Fibroblast of lung (primary cell): ENCODE results near the gene GPR32. TPM values are rescaled to one million over a fixed set of nuclear protein-coding genes. Genes with fewer than 3 reads are reported as not detected.

ENCODE experiments used
- DNase-seq, 2 donors: peaks; one replicate each; pipeline versions ENCODE4 v3.0.0 to v3.0.0-alpha.2; 2010; ENCODE audit warnings: low read depth in 2 of 2
- H2AFZ ChIP-seq: 2 replicates; pipeline ENCODE4 v1.5.1; 2012; ENCODE audit warnings: low read length, control low read depth, inconsistent platforms
- H3K27ac ChIP-seq: 2 replicates; pipeline ENCODE4 v1.5.1; 2011; ENCODE audit warnings: low read length, control low read depth; ENCODE audit not compliant: insufficient read depth
- H3K27me3 ChIP-seq: 2 replicates; pipeline ENCODE4 v1.5.1; 2011; ENCODE audit warnings: mild to moderate bottlenecking, low read length; ENCODE audit not compliant: control insufficient read depth, insufficient read depth
- H3K36me3 ChIP-seq: 2 replicates; pipeline ENCODE4 v1.5.1; 2011; ENCODE audit warnings: low read length; ENCODE audit not compliant: control insufficient read depth, insufficient read depth
- H3K4me1 ChIP-seq: 2 replicates; pipeline ENCODE4 v1.5.1; 2011; ENCODE audit warnings: low read length; ENCODE audit not compliant: control insufficient read depth, insufficient read depth; ENCODE audit errors: extremely low read depth
- H3K4me2 ChIP-seq: 2 replicates; pipeline ENCODE4 v1.5.1; 2011; ENCODE audit warnings: low read length, control low read depth; ENCODE audit not compliant: insufficient read depth; ENCODE audit errors: extremely low read depth
- H3K4me3 ChIP-seq, 4 experiments: fragments of 200-600 bp in 1 of 4; sonication (generic) in 1 of 4; replicated peaks in 1 of 4; 2 replicates each; pipeline ENCODE4 v1.5.1; 2011 to 2016; ENCODE audit warnings: low read length in 4 of 4, low read depth in 3 of 4, mild to moderate bottlenecking in 3 of 4, control low read depth in 2 of 4, inconsistent platforms in 1 of 4, mixed read lengths in 1 of 4; ENCODE audit not compliant: insufficient read depth in 1 of 4; ENCODE audit errors: control extremely low read depth in 1 of 4
- H3K79me2 ChIP-seq: 2 replicates; pipeline ENCODE4 v1.5.1; 2012; ENCODE audit warnings: mild to moderate bottlenecking, low read length, inconsistent platforms; ENCODE audit not compliant: control insufficient read depth, insufficient read depth
- H3K9ac ChIP-seq: 2 replicates; pipeline ENCODE4 v1.5.1; 2011; ENCODE audit warnings: mild to moderate bottlenecking, low read length, control low read depth; ENCODE audit not compliant: insufficient read depth
- H3K9me3 ChIP-seq: 2 replicates; pipeline ENCODE4 v1.5.1; 2012; ENCODE audit warnings: low read depth, low read length; ENCODE audit not compliant: control insufficient read depth, insufficient read depth
- H4K20me1 ChIP-seq: 2 replicates; pipeline ENCODE4 v1.5.1; 2011; ENCODE audit warnings: low read length; ENCODE audit not compliant: control insufficient read depth, insufficient read depth; ENCODE audit errors: extremely low read depth
- EZH2 ChIP-seq: IDR thresholded peaks from 2 replicates; pipeline ENCODE4 v1.5.1; 2012; ENCODE audit warnings: low read length, control low read depth, mild to moderate bottlenecking; ENCODE audit errors: missing control alignments
- polyA plus RNA-seq, 2 donors: library from polyadenylated mRNA; depleted of rRNA in 1 of 2; stranded (reverse) in 1 of 2; unstranded in 1 of 2; fragments of >200 nt; gene quantifications; 2 replicates each; pipeline ENCODE4 v1.2.1, GENCODE V29; 2011 to 2012; ENCODE audit warnings: missing spikeins in 1 of 2
- total RNA-seq: library from RNA; depleted of rRNA; stranded (reverse); fragments of >200 nt; gene quantifications from 2 replicates; pipeline ENCODE4 v1.2.1, GENCODE V29; 2014
- TF ChIP-seq, protein P1 (sequence below), 2 donors: IDR thresholded peaks in 1 of 2; conservative IDR thresholded peaks in 1 of 2; 1 replicate in 1 of 2; 2 replicates in 1 of 2; pipeline ENCODE4 v1.5.1; 2011 to 2012; ENCODE audit warnings: low read length in 2 of 2, control low read depth in 1 of 2, inconsistent platforms in 1 of 2, low read depth in 1 of 2, mild to moderate bottlenecking in 1 of 2

GPR32 gene
- total and polyA plus RNA-seq, 2 donors (not counting 1 experiment from before 2014, with no cell fraction given) = not detected

DNA sequence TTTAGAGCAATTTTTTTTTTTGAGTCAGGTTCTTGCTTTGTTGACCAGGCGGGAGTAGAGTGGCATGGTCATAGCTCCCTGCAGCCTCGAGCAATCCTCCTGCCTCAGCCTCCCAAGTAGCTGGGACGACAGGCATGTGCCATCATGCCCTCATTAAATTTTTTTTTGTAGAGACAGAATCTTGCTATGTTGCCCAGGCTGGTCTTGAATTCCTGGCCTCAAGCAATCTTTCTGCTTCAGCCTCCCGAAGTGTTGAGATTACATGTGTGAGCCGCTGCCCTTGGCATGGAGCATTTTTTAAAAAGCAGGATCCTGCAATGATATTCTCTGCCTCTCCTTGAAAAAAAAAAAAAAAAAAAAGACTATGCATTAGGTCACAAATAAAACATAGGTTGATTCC, 5.9 kb downstream of the GPR32 start:
- H3K9me3 ChIP-seq = no peaks in the 10 kb centered on the region
- no peaks in the 10 kb centered on the region for H3K79me2 ChIP-seq
- no peak overlapping the region for H3K4me2 ChIP-seq
- TF ChIP-seq EZH2 = no peak
- TF ChIP-seq, protein P1, sequence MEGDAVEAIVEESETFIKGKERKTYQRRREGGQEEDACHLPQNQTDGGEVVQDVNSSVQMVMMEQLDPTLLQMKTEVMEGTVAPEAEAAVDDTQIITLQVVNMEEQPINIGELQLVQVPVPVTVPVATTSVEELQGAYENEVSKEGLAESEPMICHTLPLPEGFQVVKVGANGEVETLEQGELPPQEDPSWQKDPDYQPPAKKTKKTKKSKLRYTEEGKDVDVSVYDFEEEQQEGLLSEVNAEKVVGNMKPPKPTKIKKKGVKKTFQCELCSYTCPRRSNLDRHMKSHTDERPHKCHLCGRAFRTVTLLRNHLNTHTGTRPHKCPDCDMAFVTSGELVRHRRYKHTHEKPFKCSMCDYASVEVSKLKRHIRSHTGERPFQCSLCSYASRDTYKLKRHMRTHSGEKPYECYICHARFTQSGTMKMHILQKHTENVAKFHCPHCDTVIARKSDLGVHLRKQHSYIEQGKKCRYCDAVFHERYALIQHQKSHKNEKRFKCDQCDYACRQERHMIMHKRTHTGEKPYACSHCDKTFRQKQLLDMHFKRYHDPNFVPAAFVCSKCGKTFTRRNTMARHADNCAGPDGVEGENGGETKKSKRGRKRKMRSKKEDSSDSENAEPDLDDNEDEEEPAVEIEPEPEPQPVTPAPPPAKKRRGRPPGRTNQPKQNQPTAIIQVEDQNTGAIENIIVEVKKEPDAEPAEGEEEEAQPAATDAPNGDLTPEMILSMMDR (conservative IDR thresholded peaks at IDR 0.05 in 1 of 2, IDR thresholded peaks at IDR 0.05 in 1 of 2; ENCODE audit: low read depth in 1 of 2, low read length in 2 of 2) = no peak
- H3K27ac ChIP-seq = no peak overlapping the region
- no peak overlapping the region for H2AFZ ChIP-seq
- H3K9ac ChIP-seq = no peak overlapping the region
- H3K4me1 ChIP-seq = no peaks in the 10 kb centered on the region
- peaks cover 14% of the 10 kb centered on the region for H3K27me3 ChIP-seq
- no peaks in the 10 kb centered on the region for H3K36me3 ChIP-seq
- H4K20me1 ChIP-seq = no peaks in the 10 kb centered on the region
- no peak for DNase-seq
- no peak overlapping the region for H3K4me3 ChIP-seq

DNA sequence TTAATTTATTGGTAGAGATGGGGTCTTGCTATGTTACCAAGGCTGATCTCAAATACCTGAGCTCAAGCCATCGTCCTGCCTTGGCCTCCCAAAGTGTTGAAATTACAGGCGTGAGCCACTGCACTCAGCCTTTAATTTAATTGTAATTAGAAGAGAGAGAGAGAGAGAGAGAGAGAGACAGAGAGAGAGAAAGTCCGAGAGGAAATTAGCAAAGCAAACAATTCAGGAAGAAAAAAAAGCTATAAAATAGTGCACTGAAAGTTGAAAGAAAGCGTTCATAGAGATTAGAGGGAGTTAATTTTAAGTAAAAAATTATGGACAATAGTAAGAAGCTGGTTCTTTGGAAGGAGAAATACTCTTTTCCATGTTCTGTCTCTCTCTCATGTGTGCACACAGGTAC, 7.0 kb downstream of the GPR32 start:
- H3K4me2 ChIP-seq = no peak overlapping the region
- H3K27ac ChIP-seq = no peak overlapping the region
- H3K9me3 ChIP-seq = no peaks in the 10 kb centered on the region
- no peak overlapping the region for H2AFZ ChIP-seq
- TF ChIP-seq, protein P1 (conservative IDR thresholded peaks at IDR 0.05 in 1 of 2, IDR thresholded peaks at IDR 0.05 in 1 of 2; ENCODE audit: low read depth in 1 of 2, low read length in 2 of 2) = no peak
- TF ChIP-seq EZH2 = no peak
- H4K20me1 ChIP-seq = no peaks in the 10 kb centered on the region
- H3K27me3 ChIP-seq = peaks cover 14% of the 10 kb centered on the region
- no peak overlapping the region for H3K9ac ChIP-seq
- H3K4me3 ChIP-seq = no peak overlapping the region
- H3K36me3 ChIP-seq = no peaks in the 10 kb centered on the region
- no peak for DNase-seq
- no peaks in the 10 kb centered on the region for H3K79me2 ChIP-seq
- no peaks in the 10 kb centered on the region for H3K4me1 ChIP-seq

GRCh38 chr19:50777830-50778303, 7.6 kb downstream of the GPR32 start:
- DNase-seq = no peak
- no peaks in the 10 kb centered on the region for H3K79me2 ChIP-seq
- H3K9ac ChIP-seq = no peak overlapping the region
- no peaks in the 10 kb centered on the region for H4K20me1 ChIP-seq
- H3K27me3 ChIP-seq = peaks cover 14% of the 10 kb centered on the region
- H3K9me3 ChIP-seq = no peaks in the 10 kb centered on the region
- TF ChIP-seq EZH2 = no peak
- TF ChIP-seq, protein P1 (conservative IDR thresholded peaks at IDR 0.05 in 1 of 2, IDR thresholded peaks at IDR 0.05 in 1 of 2; ENCODE audit: low read depth in 1 of 2, low read length in 2 of 2) = no peak
- no peaks in the 10 kb centered on the region for H3K4me1 ChIP-seq
- no peaks in the 10 kb centered on the region for H3K36me3 ChIP-seq
- no peak overlapping the region for H3K27ac ChIP-seq
- H2AFZ ChIP-seq = no peak overlapping the region
- no peak overlapping the region for H3K4me2 ChIP-seq
- no peak overlapping the region for H3K4me3 ChIP-seq
